Measurements from ENCODE around the gene KRTAP2-1. TPM values are rescaled to one million over a fixed set of nuclear protein-coding genes. Genes with fewer than 3 reads are reported as not detected.

The KRTAP2-1 gene
- total and polyA plus RNA-seq, 2 experiments from 2014 or later = not detected

GRCh38 chr17:40997361-40997760 is 49.8 kb downstream of the KRTAP2-1 start:
- Histone ChIP-seq H3K4me2 (no peak overlapping the region), H3F3A (replicated peaks; ENCODE audit: low read depth) (no peaks in the 10 kb centered on the region), H3K27me3 (ENCODE audit: insufficient read depth) (no peaks in the 10 kb centered on the region), H3K36me3 (ENCODE audit: insufficient read depth) (no peaks in the 10 kb centered on the region), H3K9me2 (ENCODE audit: insufficient read depth) (0 out of 2 replicates have a peak, but pooled peaks cover 3% of the 10 kb centered on the region), H3K79me2 (replicated peaks; ENCODE audit: insufficient read depth) (no peaks in the 10 kb centered on the region), H2AFZ (no peak overlapping the region), H3K4me3 (no peak overlapping the region), H3K27ac (ENCODE audit: low read depth) (no peak overlapping the region), H4K20me1 (replicated peaks; ENCODE audit: insufficient read depth) (no peaks in the 10 kb centered on the region), H3K4me1 (ENCODE audit: insufficient read depth) (no peaks in the 10 kb centered on the region)
- ATAC-seq (no peak), DNase-seq (ENCODE audit: low spot score) (no peak)
- Mint-ChIP-seq H3K27me3 (ENCODE audit: insufficient read depth, low read depth, poor library complexity) (no peaks in the 10 kb centered on the region), H3K36me3 (ENCODE audit: low read depth) (no peaks in the 10 kb centered on the region), H3K4me3 (no peak overlapping the region), H3K4me1 (peaks cover 4% of the 10 kb centered on the region; the same call in 2 of the 3 replicates), H3K9me3 (no peaks in the 10 kb centered on the region), H3K27ac (no peak overlapping the region)
- TF ChIP-seq NANOG (IDR thresholded peaks at IDR 0.05; ENCODE audit: borderline replicate concordance) (no peak), JUNB (IDR thresholded peaks at IDR 0.05; ENCODE audit: unreplicated experiment) (no peak), STAT1 (IDR thresholded peaks at IDR 0.05; ENCODE audit: unreplicated experiment) (no peak)

DNA sequence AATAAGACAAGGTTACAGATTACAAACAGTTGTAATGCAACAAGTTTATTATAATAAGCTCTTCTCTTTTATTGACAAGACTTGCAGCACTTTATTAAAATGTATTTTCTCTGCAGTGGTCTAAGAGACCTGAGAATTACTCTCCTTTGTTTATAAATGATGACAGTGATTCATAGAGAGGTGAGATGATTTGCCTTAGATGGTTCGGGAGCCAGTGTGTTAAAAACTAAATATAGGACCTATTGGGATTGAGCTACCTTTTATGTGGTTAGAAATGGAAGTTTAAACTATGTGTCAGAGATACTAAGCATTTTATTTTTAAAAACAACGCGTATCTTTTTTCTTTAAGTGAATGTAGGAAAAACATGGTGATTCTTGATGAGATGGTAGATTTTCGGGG is 50.3 kb downstream of the KRTAP2-1 start:
- no peaks in the 10 kb centered on the region for H3K36me3 ChIP-seq (ENCODE audit: insufficient read depth)
- no peaks in the 10 kb centered on the region for H3K27me3 ChIP-seq (ENCODE audit: insufficient read depth)
- Mint-ChIP-seq H3K36me3 (ENCODE audit: low read depth) (no peaks in the 10 kb centered on the region), H3K4me3 (no peak overlapping the region), H3K27ac (no peak overlapping the region), H3K27me3 (ENCODE audit: insufficient read depth, low read depth, poor library complexity) (no peaks in the 10 kb centered on the region), H3K9me3 (no peaks in the 10 kb centered on the region), H3K4me1 (peaks cover 4% of the 10 kb centered on the region; the same call in 2 of the 3 replicates)
- H4K20me1 ChIP-seq (replicated peaks; ENCODE audit: insufficient read depth) = no peaks in the 10 kb centered on the region
- H2AFZ ChIP-seq = no peak overlapping the region
- H3K4me3 ChIP-seq = no peak overlapping the region
- 0 out of 2 replicates have a peak, but pooled peaks cover 4% of the 10 kb centered on the region for H3K9me2 ChIP-seq (ENCODE audit: insufficient read depth)
- no peak overlapping the region for H3K27ac ChIP-seq (ENCODE audit: low read depth)
- H3K79me2 ChIP-seq (replicated peaks; ENCODE audit: insufficient read depth) = no peaks in the 10 kb centered on the region
- ATAC-seq (no peak), DNase-seq (ENCODE audit: low spot score) (no peak)
- H3K4me2 ChIP-seq = no peak overlapping the region
- H3F3A ChIP-seq (replicated peaks; ENCODE audit: low read depth) = no peaks in the 10 kb centered on the region
- H3K4me1 ChIP-seq (ENCODE audit: insufficient read depth) = no peaks in the 10 kb centered on the region
- TF ChIP-seq EZH2phosphoT487 (IDR thresholded peaks at IDR 0.05; ENCODE audit: unreplicated experiment) (no peak), ZNF114 (CRISPR knock-in tag; IDR thresholded peaks at IDR 0.05) (no peak), CREB1 (CRISPR knock-in tag; IDR thresholded peaks at IDR 0.05; ENCODE audit: low read depth) (no peak), ZNF331 (CRISPR knock-in tag; IDR thresholded peaks at IDR 0.05; ENCODE audit: low read depth) (no peak), ETS1 (IDR thresholded peaks at IDR 0.05) (no peak), CTCF (conservative IDR thresholded peaks at IDR 0.05; ENCODE audit: low read depth in 2 of 2) (no peak), STAT1 (IDR thresholded peaks at IDR 0.05; ENCODE audit: unreplicated experiment) (no peak), EZH2 (IDR thresholded peaks at IDR 0.05; ENCODE audit: low read depth, unreplicated experiment) (no peak)
- TF ChIP-seq, protein P1, sequence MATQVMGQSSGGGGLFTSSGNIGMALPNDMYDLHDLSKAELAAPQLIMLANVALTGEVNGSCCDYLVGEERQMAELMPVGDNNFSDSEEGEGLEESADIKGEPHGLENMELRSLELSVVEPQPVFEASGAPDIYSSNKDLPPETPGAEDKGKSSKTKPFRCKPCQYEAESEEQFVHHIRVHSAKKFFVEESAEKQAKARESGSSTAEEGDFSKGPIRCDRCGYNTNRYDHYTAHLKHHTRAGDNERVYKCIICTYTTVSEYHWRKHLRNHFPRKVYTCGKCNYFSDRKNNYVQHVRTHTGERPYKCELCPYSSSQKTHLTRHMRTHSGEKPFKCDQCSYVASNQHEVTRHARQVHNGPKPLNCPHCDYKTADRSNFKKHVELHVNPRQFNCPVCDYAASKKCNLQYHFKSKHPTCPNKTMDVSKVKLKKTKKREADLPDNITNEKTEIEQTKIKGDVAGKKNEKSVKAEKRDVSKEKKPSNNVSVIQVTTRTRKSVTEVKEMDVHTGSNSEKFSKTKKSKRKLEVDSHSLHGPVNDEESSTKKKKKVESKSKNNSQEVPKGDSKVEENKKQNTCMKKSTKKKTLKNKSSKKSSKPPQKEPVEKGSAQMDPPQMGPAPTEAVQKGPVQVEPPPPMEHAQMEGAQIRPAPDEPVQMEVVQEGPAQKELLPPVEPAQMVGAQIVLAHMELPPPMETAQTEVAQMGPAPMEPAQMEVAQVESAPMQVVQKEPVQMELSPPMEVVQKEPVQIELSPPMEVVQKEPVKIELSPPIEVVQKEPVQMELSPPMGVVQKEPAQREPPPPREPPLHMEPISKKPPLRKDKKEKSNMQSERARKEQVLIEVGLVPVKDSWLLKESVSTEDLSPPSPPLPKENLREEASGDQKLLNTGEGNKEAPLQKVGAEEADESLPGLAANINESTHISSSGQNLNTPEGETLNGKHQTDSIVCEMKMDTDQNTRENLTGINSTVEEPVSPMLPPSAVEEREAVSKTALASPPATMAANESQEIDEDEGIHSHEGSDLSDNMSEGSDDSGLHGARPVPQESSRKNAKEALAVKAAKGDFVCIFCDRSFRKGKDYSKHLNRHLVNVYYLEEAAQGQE (IDR thresholded peaks at IDR 0.05; ENCODE audit: unreplicated experiment) = no peak

All from GM23338 (cell line).